ENCODE data around the gene TTC21A.
"Not testable (repeated sequence)": the region's sequence is repeated elsewhere in the genome, so short reads cannot be mapped to it uniquely, and the experiment has no call there.

TTC21A gene

DNA sequence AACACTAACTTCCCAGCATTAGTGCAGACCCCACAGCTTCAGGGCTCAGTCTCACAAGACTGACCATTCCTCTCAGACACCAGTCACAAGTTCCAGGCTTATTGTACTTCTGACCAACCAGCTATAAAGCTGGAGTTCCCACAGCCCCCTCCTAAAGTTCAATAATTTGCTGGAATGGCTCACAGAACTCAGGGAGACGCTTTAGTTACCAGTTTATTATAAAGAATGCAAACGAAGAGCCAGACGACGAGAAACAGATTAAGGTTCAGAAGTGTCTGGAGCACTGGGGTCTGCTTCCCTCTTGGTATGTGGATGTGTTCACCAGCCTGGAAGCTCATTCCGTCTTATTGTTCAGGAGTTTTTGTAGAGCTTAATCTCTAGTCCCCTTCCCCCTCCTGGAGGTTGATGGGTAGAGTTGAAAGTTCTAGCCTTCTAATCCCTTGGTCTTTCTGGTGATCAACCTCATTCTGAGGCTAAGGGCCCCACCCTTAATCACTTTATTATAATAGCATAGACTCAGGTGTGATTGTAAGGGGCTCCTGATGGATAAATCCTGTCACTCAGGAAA, 50.8 kb downstream of the TTC21A start:
- Histone ChIP-seq H3K36me3 (ENCODE audit: control insufficient read depth in 5 of 5, insufficient read depth in 5 of 5, low read length in 5 of 5) (no peaks in the 10 kb centered on the region), H3K4me1 (ENCODE audit: control insufficient read depth in 5 of 5, insufficient read depth in 5 of 5, low read length in 5 of 5) (peaks cover 4 to 21% (median 16%) of the 10 kb centered on the region in 5 donors), H3K9ac (ENCODE audit: low read length in 5 of 5) (no peak overlapping the region), H3K4me3 (ENCODE audit: low read depth in 1 of 5, low read length in 5 of 5) (no peak overlapping the region), H3K9me3 (ENCODE audit: control insufficient read depth in 5 of 5, low read length in 5 of 5) (no peaks in the 10 kb centered on the region), H3K27me3 (ENCODE audit: control insufficient read depth in 5 of 5, insufficient read depth in 4 of 5, low read length in 5 of 5) (no peaks in the 10 kb centered on the region), H3K27ac (ENCODE audit: low read depth, low read length) (peak overlapping the region; percentile 79)

DNA sequence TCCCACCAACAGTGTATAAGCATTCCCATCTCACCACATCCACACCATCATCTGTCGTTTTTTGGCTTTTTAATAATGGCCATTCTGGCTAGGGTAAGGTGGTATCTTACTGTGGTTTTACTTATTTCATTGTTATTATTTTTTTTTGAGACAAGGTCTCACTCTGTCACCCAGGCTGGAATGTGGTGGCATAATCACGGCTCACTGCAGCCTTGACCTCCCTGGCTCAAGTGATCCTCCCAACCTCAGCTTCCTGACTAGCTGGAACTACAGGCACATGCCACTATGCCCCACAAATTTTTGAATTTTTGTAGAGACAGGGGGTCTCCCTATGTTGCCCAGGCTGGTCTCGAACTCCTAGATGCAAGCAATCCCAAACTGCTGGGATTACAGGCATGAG, 56.9 kb downstream of the TTC21A start:
- no peaks in the 10 kb centered on the region for H3K27me3 ChIP-seq (ENCODE audit: control insufficient read depth in 5 of 5, insufficient read depth in 4 of 5, low read length in 5 of 5)
- H3K9me3 ChIP-seq (ENCODE audit: control insufficient read depth in 5 of 5, low read length in 5 of 5): no peaks in the 10 kb centered on the region
- H3K27ac ChIP-seq (ENCODE audit: low read depth, low read length): no peak overlapping the region
- no peak overlapping the region for H3K4me3 ChIP-seq (ENCODE audit: low read depth in 1 of 5, low read length in 5 of 5)
- no peak overlapping the region for H3K9ac ChIP-seq (ENCODE audit: low read length in 5 of 5)
- H3K36me3 ChIP-seq (ENCODE audit: control insufficient read depth in 5 of 5, insufficient read depth in 5 of 5, low read length in 5 of 5): no peaks in the 10 kb centered on the region
- peaks cover 9 to 28% (median 21%) of the 10 kb centered on the region in 5 donors for H3K4me1 ChIP-seq (ENCODE audit: control insufficient read depth in 5 of 5, insufficient read depth in 5 of 5, low read length in 5 of 5)

DNA sequence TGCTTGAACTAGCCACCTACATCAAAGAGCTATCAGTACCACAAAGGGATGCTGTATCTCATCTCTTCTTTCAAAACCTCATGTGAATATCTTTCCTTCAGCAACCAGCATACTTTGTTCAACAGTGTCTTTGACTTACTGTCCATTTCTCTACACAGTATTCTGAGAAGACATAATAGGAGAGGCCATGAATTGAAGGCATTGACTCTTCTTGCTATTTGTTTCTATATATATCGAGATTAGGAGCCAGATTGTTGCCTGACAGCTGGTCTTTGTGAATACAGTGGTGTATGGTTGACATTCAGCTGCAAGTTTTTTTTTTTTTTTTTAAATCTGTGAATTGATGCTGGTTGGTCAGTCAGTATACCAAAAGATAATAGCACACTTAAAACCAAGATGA, 58.0 kb downstream of the TTC21A start:
- Histone ChIP-seq H3K27me3 (ENCODE audit: control insufficient read depth in 5 of 5, insufficient read depth in 4 of 5, low read length in 5 of 5) (no peaks in the 10 kb centered on the region), H3K27ac (ENCODE audit: low read depth, low read length) (no peak overlapping the region), H3K4me1 (ENCODE audit: control insufficient read depth in 5 of 5, insufficient read depth in 5 of 5, low read length in 5 of 5) (peaks cover 3 to 23% (median 16%) of the 10 kb centered on the region in 5 donors), H3K4me3 (ENCODE audit: low read depth in 1 of 5, low read length in 5 of 5) (no peak overlapping the region), H3K9me3 (ENCODE audit: control insufficient read depth in 5 of 5, low read length in 5 of 5) (no peaks in the 10 kb centered on the region), H3K36me3 (ENCODE audit: control insufficient read depth in 5 of 5, insufficient read depth in 5 of 5, low read length in 5 of 5) (no peaks in the 10 kb centered on the region), H3K9ac (ENCODE audit: low read length in 5 of 5) (no peak overlapping the region)

DNA sequence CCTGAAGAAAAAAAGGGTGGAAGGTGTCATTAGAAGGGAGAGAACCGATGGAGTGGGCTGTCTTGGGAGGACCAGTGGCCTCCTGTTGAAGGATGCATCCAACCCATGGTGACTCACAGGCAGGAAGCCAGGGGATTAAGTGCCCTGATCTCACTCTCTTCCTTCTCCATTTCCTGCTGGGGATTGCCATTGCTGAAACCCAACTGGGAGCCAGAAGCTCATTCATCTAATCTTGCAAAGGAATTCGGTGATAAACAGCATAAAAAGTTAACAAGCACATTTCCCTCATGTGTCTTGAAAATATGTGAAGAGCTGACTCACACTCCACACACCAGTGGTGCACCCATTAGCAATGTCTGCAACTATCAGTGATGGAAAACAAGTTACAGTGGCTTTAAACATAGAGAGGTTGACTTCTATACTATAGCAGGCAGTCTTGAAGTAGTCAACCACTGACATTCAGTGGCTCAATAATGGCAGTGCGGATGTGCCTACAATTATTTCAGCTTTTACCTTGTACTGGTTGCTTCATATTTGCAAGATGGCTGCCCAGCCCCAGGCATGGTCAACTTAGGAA, 58.7 kb downstream of the TTC21A start:
- Histone ChIP-seq H3K27ac (ENCODE audit: low read depth, low read length) (peak overlapping the region; percentile 73), H3K4me1 (ENCODE audit: control insufficient read depth in 5 of 5, insufficient read depth in 5 of 5, low read length in 5 of 5) (peaks cover 3 to 23% (median 16%) of the 10 kb centered on the region in 5 donors), H3K36me3 (ENCODE audit: control insufficient read depth in 5 of 5, insufficient read depth in 5 of 5, low read length in 5 of 5) (no peaks in the 10 kb centered on the region), H3K9me3 (ENCODE audit: control insufficient read depth in 5 of 5, low read length in 5 of 5) (no peaks in the 10 kb centered on the region), H3K4me3 (ENCODE audit: low read depth in 1 of 5, low read length in 5 of 5) (no peak overlapping the region), H3K27me3 (ENCODE audit: control insufficient read depth in 5 of 5, insufficient read depth in 4 of 5, low read length in 5 of 5) (no peaks in the 10 kb centered on the region), H3K9ac (ENCODE audit: low read length in 5 of 5) (no peak overlapping the region)

DNA sequence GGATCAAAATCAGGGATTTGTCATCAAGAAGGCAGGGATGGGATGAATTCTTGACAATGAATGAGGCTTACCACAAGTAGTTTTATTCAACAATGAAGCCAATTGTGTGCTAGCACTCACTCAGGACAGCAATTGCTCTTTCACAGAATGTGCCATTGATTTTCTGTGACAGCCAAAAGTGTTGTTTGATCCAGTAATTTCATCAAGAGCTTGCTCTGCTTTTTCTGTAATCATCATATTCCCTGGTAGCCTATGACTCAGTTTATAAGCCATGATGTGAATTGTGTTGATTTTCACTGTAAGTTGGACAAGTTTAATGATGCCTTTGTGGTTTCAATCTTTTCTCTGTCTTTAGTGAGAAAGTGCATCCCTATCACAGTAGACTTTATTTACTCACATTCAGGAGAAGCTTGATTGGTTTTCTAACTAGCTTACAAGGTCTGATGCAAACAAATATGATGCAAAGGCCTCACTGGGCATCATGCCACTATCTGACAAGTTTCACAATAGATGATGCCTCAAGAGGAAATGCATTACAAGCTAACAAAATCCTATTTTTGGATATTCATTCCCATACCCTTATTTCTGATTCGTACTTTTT, 59.6 kb downstream of the TTC21A start:
- no peak overlapping the region for H3K4me3 ChIP-seq (ENCODE audit: low read depth in 1 of 5, low read length in 5 of 5)
- no peak overlapping the region for H3K9ac ChIP-seq (ENCODE audit: low read length in 5 of 5)
- no peaks in the 10 kb centered on the region for H3K36me3 ChIP-seq (ENCODE audit: control insufficient read depth in 5 of 5, insufficient read depth in 5 of 5, low read length in 5 of 5)
- no peaks in the 10 kb centered on the region for H3K27me3 ChIP-seq (ENCODE audit: control insufficient read depth in 5 of 5, insufficient read depth in 4 of 5, low read length in 5 of 5)
- peak overlapping the region; percentile 73 for H3K27ac ChIP-seq (ENCODE audit: low read depth, low read length)
- no peaks in the 10 kb centered on the region for H3K9me3 ChIP-seq (ENCODE audit: control insufficient read depth in 5 of 5, low read length in 5 of 5)
- H3K4me1 ChIP-seq (ENCODE audit: control insufficient read depth in 5 of 5, insufficient read depth in 5 of 5, low read length in 5 of 5): peaks cover 3 to 23% (median 16%) of the 10 kb centered on the region in 5 donors

DNA sequence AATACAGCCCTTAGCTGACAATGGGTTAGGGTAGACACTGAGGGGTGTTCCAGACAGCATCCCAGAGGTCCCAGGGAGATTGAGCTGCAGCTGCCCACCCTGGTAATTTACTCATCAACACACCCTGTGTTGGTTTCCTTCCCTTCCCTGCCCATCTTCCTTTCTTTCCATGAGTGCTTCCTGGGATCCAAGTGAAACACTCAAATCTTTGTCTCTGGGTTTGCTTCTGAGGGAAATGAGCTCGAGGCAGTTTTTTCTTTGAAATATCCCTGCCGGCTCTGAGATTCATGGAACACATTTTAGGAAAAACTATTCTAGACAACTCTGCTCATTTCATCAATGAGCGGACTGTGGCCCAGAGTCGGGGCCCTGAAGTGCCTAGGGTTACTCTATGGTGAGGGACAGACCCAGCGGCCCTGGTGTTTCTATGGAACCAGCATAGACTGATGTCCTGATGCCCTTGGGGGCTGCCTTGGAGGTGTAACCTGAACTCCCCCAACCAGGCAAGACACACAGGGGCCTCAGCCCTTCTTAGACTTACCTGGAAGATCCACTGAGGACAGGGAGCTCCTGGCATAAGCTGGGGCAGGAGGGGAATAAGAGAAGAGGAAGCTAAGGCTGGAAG, 60.8 kb downstream of the TTC21A start:
- no peaks in the 10 kb centered on the region for H3K36me3 ChIP-seq (ENCODE audit: control insufficient read depth in 5 of 5, insufficient read depth in 5 of 5, low read length in 5 of 5)
- H3K9ac ChIP-seq (ENCODE audit: low read length in 5 of 5): no peak overlapping the region
- H3K27ac ChIP-seq (ENCODE audit: low read depth, low read length): no peak overlapping the region
- H3K4me1 ChIP-seq (ENCODE audit: control insufficient read depth in 5 of 5, insufficient read depth in 5 of 5, low read length in 5 of 5): peaks cover 3 to 23% (median 16%) of the 10 kb centered on the region in 5 donors
- H3K27me3 ChIP-seq (ENCODE audit: control insufficient read depth in 5 of 5, insufficient read depth in 4 of 5, low read length in 5 of 5): no peaks in the 10 kb centered on the region
- no peaks in the 10 kb centered on the region for H3K9me3 ChIP-seq (ENCODE audit: control insufficient read depth in 5 of 5, low read length in 5 of 5)
- H3K4me3 ChIP-seq (ENCODE audit: low read depth in 1 of 5, low read length in 5 of 5): no peak overlapping the region

DNA sequence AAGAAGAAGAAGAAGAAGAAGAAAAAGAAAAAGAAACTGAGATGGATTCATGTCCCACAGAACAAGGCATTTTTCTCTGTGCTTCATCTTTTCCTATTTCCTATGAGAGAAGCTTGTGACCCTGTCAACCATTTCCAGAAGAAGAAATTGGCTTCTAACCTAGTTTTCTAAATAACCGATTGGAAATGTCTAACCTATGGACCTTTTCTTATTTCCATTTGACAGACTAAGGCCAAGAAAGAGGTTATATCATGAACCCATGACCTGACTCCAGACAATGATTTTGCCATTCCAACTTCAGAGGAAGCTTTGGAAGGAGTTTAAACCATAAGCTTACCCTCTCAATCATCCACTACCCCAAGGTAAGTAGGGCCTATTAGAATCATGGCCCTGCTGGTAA, 62.2 kb downstream of the TTC21A start:
- peaks cover 3 to 23% (median 16%) of the 10 kb centered on the region in 5 donors for H3K4me1 ChIP-seq (ENCODE audit: control insufficient read depth in 5 of 5, insufficient read depth in 5 of 5, low read length in 5 of 5)
- no peak overlapping the region for H3K27ac ChIP-seq (ENCODE audit: low read depth, low read length)
- H3K9me3 ChIP-seq (ENCODE audit: control insufficient read depth in 5 of 5, low read length in 5 of 5): no peaks in the 10 kb centered on the region
- H3K4me3 ChIP-seq (ENCODE audit: low read depth in 1 of 5, low read length in 5 of 5): no peak overlapping the region
- H3K36me3 ChIP-seq (ENCODE audit: control insufficient read depth in 5 of 5, insufficient read depth in 5 of 5, low read length in 5 of 5): no peaks in the 10 kb centered on the region
- H3K27me3 ChIP-seq (ENCODE audit: control insufficient read depth in 5 of 5, insufficient read depth in 4 of 5, low read length in 5 of 5): no peaks in the 10 kb centered on the region
- H3K9ac ChIP-seq (ENCODE audit: low read length in 5 of 5): no peak overlapping the region

DNA sequence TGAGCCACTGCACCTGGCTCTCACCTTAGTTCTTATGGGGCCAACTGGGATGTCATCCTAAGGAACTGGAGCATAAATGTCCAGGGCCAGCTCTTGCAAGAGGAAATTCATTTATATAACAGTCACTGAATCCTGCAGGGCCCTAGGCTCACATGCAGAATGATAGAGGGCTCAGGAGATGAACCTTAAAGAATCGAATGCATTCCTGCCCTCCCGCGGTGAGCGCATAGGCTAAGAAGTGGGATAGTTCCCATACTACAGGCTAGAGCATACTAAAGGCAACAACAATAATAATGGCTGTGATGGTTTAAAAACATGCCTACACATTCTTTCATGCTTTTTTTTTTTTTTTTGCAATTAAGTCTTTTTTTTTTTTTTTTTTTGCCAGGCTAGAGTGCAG, 63.0 kb downstream of the TTC21A start:
- Histone ChIP-seq H3K36me3 (ENCODE audit: control insufficient read depth in 5 of 5, insufficient read depth in 5 of 5, low read length in 5 of 5) (no peaks in the 10 kb centered on the region), H3K9ac (ENCODE audit: low read length in 5 of 5) (no peak overlapping the region), H3K4me3 (ENCODE audit: low read depth in 1 of 5, low read length in 5 of 5) (no peak overlapping the region), H3K9me3 (ENCODE audit: control insufficient read depth in 5 of 5, low read length in 5 of 5) (no peaks in the 10 kb centered on the region), H3K4me1 (ENCODE audit: control insufficient read depth in 5 of 5, insufficient read depth in 5 of 5, low read length in 5 of 5) (peaks cover 3 to 23% (median 16%) of the 10 kb centered on the region in 5 donors), H3K27me3 (ENCODE audit: control insufficient read depth in 5 of 5, insufficient read depth in 4 of 5, low read length in 5 of 5) (no peaks in the 10 kb centered on the region), H3K27ac (ENCODE audit: low read depth, low read length) (no peak overlapping the region)

DNA sequence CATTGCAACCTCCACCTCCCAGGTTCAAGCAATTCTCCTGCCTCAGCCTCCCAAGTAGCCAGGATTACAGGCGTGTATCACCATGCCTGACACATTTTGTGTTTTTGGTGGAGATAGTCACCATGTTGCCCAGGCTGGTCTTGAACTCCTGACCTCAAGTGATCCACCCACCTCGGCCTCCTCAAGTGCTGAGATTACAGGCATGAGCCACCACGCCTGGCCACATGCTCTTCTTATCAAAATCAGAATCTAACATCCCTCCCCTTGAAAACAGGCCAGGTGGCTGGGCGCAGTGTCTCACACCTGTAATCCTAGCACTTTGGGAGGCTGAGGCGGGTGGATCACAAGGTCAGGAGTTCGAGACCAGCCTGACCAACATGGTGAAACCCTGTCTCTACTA, 63.4 kb downstream of the TTC21A start:
- not testable (repeated sequence) for H3K9ac ChIP-seq (ENCODE audit: low read length in 5 of 5); H3K36me3 ChIP-seq (ENCODE audit: control insufficient read depth in 5 of 5, insufficient read depth in 5 of 5, low read length in 5 of 5); H3K4me3 ChIP-seq (ENCODE audit: low read depth in 1 of 5, low read length in 5 of 5); H3K27ac ChIP-seq (ENCODE audit: low read depth, low read length); H3K27me3 ChIP-seq (ENCODE audit: control insufficient read depth in 5 of 5, insufficient read depth in 4 of 5, low read length in 5 of 5); H3K9me3 ChIP-seq (ENCODE audit: control insufficient read depth in 5 of 5, low read length in 5 of 5)
- peaks cover 3 to 22% (median 16%) of the 10 kb centered on the region in 5 donors for H3K4me1 ChIP-seq (ENCODE audit: control insufficient read depth in 5 of 5, insufficient read depth in 5 of 5, low read length in 5 of 5)

DNA sequence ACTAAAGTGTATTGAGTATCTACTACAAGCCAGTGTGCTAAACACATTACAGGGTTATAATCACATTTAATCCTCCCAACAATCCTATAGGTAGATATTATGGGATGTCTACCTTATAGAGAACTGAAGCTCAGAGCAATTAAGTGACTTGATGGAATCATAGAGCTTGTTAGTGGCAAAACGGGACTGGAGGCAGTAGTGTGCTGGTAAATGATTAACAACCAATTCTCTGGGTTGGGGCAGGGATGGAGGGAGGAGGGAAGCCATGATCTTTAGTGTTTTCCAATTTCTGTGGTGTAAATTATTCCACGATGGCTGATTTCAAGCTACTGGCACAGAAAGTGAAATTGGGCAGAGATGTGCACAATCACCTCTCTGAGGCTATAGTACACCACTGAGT, 64.4 kb downstream of the TTC21A start:
- H3K36me3 ChIP-seq (ENCODE audit: control insufficient read depth in 5 of 5, insufficient read depth in 5 of 5, low read length in 5 of 5): no peaks in the 10 kb centered on the region
- no peaks in the 10 kb centered on the region for H3K27me3 ChIP-seq (ENCODE audit: control insufficient read depth in 5 of 5, insufficient read depth in 4 of 5, low read length in 5 of 5)
- H3K4me1 ChIP-seq (ENCODE audit: control insufficient read depth in 5 of 5, insufficient read depth in 5 of 5, low read length in 5 of 5): peaks cover 3 to 13% (median 10%) of the 10 kb centered on the region in 5 donors
- H3K4me3 ChIP-seq (ENCODE audit: low read depth in 1 of 5, low read length in 5 of 5): no peak overlapping the region
- H3K9me3 ChIP-seq (ENCODE audit: control insufficient read depth in 5 of 5, low read length in 5 of 5): no peaks in the 10 kb centered on the region
- no peak overlapping the region for H3K27ac ChIP-seq (ENCODE audit: low read depth, low read length)
- no peak overlapping the region for H3K9ac ChIP-seq (ENCODE audit: low read length in 5 of 5)
